CD4-positive, alpha-beta T cell treated with Interleukin-6 for 4 hours (primary cell): ENCODE measurements around the gene MYL5.
"Not testable (repeated sequence)": the region's sequence is repeated elsewhere in the genome, so short reads cannot be mapped to it uniquely, and the experiment has no call there.

Experiments used
- DNase-seq: peaks from one replicate; pipeline ENCODE4 v3.0.0-alpha.2; 2020; ENCODE audit warnings: mixed read lengths

Gene MYL5

DNA sequence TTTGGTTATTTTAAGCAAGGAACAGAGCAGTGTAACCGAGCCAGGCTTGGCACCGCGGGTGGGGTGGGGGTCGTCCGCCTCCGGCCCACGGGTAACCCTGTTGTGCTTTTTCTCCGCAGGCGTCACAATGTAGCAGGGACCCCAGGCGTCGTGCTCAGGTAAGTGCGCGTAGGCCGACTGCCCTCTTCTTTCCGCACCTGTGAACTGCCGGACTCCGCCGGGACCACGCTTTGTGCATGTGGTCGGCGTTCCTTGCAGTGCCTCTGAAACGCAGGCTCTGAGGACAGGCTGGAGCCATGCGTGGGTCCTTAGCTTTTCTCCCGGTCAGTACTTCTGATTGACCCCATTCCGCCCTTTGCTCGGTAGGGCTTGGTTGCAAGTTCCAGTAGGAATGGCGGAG, 56.2 kb downstream of the MYL5 start:
- DNase-seq = no peak

DNA sequence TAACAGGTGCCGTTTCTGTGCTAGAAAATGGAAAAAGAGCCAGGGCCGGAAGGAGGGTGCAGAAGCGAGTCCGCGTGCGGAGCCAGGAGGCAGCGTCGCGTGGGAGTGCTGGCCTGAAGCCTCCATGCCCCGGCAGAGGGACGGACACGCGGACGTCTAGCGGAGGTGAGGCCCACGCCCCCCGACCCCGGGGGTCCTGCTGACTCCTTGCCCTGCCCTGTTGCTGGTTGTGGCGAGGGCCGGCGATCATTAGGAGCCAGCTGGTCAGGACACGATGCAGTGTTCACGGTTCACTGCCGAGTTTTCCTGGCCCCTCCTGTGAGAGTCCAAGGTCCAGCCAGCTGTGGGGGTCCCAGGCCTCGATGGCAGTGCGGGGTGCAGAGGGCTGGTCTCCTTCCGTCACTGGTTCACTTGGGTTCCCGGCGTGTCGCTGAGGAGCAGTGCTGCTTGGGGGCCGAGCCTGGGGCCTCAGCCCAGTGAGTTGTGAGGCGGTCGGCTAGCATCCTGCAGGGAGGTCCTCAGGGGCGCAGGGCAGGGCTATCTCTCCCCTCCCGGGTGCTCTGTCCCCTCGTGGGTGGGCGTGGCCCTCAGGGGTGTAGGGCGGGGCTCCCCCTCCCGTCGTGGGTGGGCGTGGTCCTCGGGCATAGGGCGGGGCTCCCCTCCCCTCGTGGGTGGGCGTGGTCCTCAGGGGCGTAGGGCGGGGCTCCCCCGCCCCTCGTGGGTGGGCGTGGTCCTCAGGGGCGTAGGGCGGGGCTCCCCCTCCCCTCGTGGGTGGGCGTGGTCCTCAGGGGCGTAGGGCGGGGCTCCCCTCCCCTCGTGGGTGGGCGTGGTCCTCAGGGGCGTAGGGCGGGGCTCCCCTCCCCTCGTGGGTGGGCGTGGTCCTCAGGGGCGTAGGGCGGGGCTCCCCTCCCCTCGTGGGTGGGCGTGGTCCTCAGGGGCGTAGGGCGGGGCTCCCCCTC, 56.9 kb downstream of the MYL5 start:
- not testable (repeated sequence) for DNase-seq
